HG02763 (cell line): ENCODE results near the gene CYGB.

Source experiments
- ATAC-seq: cut with Tn5 transposase; IDR thresholded peaks from one replicate; pipeline ENCODE4 v1.9.1; 2021; ENCODE audit warnings: mild to moderate bottlenecking, moderate library complexity; ENCODE audit not compliant: unreplicated experiment

Gene CYGB

GRCh38 chr17:76537578-76538280 is at the start of gene CYGB:
CYGB (minus strand) TSS chr17:76537709; CDS start chr17:76537542, 167 bp downstream.
- ATAC-seq, result no peak

GRCh38 chr17:76586741-76587487 is 49.4 kb upstream of the CYGB start:
- ATAC-seq, result no peak

GRCh38 chr17:76585649-76586593 is 48.4 kb upstream of the CYGB start, which contains the start of gene ST6GALNAC2:
ST6GALNAC2 (minus strand) TSS chr17:76585860; CDS start chr17:76585808, 52 bp downstream.
- ATAC-seq, result no peak

- ATAC-seq, result no peak
Observed at GRCh38 chr17:76585033-76585648, 47.6 kb upstream of the CYGB start.

- no peak for ATAC-seq
Observed at GRCh38 chr17:76584427-76585032, 47.0 kb upstream of the CYGB start.

- ATAC-seq, result no peak
Observed at GRCh38 chr17:76582660-76583059, 45.2 kb upstream of the CYGB start.

- ATAC-seq, result no peak
Observed at GRCh38 chr17:76581515-76581914, 44.0 kb upstream of the CYGB start.

- no peak for ATAC-seq
Observed at GRCh38 chr17:76579281-76579680, 41.8 kb upstream of the CYGB start.

GRCh38 chr17:76578376-76578775 is 40.9 kb upstream of the CYGB start:
- no peak for ATAC-seq

GRCh38 chr17:76577876-76578275 is 40.4 kb upstream of the CYGB start:
- ATAC-seq, result no peak

- no peak for ATAC-seq
Observed at GRCh38 chr17:76576189-76576588, 38.7 kb upstream of the CYGB start.

GRCh38 chr17:76575570-76575969 is 38.1 kb upstream of the CYGB start:
- no peak for ATAC-seq

- ATAC-seq, result no peak
Observed at GRCh38 chr17:76574166-76574565, 36.7 kb upstream of the CYGB start.

- no peak for ATAC-seq
Observed at GRCh38 chr17:76573096-76573495, 35.6 kb upstream of the CYGB start.

GRCh38 chr17:76572201-76572910 is 34.8 kb upstream of the CYGB start:
- ATAC-seq, result no peak

- no peak for ATAC-seq
Observed at GRCh38 chr17:76570877-76571471, 33.5 kb upstream of the CYGB start.

GRCh38 chr17:76570457-76570856 is 32.9 kb upstream of the CYGB start:
- ATAC-seq, result no peak

GRCh38 chr17:76569607-76570279 is 32.2 kb upstream of the CYGB start:
- no peak for ATAC-seq

- ATAC-seq, result no peak
Observed at GRCh38 chr17:76568811-76569221, 31.3 kb upstream of the CYGB start.
